ENCODE results near the gene C5orf63. TPM values are rescaled to one million over a fixed set of nuclear protein-coding genes. Genes with fewer than 3 reads are reported as not detected.

The C5orf63 gene
- total RNA-seq, 1 donor from 2014 or later = 5.1 TPM

DNA sequence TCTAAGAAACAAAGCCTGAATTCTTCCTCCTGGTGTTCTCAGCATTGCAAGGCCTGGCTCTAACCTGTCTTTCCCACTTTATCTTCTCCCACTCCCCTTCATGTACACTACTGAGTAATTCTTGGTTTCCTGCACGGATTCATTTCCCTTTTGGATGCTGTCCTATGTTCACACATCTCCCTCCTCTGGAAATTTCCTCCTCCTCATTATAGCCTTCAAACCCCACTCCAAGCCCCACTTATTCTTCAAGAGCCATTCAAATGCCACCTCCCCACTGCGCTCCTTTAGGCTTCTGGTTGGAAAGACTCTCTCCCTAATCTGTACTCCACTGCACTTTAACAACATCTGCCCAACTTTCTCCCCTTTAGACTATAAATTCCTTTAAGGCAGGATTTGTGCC, 28.2 kb upstream of the C5orf63 start:
- Mint-ChIP-seq H3K9me3 (peaks cover 9% of the 10 kb centered on the region), H3K4me3 (no peak overlapping the region), H3K4me1 (ENCODE audit: unreplicated experiment) (peaks cover 19% of the 10 kb centered on the region), H3K36me3 (peaks cover 4% of the 10 kb centered on the region), H3K27me3 (peaks cover 13% of the 10 kb centered on the region), H3K27ac (no peak overlapping the region)
- TF ChIP-seq, protein P1, sequence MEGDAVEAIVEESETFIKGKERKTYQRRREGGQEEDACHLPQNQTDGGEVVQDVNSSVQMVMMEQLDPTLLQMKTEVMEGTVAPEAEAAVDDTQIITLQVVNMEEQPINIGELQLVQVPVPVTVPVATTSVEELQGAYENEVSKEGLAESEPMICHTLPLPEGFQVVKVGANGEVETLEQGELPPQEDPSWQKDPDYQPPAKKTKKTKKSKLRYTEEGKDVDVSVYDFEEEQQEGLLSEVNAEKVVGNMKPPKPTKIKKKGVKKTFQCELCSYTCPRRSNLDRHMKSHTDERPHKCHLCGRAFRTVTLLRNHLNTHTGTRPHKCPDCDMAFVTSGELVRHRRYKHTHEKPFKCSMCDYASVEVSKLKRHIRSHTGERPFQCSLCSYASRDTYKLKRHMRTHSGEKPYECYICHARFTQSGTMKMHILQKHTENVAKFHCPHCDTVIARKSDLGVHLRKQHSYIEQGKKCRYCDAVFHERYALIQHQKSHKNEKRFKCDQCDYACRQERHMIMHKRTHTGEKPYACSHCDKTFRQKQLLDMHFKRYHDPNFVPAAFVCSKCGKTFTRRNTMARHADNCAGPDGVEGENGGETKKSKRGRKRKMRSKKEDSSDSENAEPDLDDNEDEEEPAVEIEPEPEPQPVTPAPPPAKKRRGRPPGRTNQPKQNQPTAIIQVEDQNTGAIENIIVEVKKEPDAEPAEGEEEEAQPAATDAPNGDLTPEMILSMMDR (conservative IDR thresholded peaks at IDR 0.05) = no peak
- no peak for DNase-seq (ENCODE audit: extremely low spot score, unreplicated experiment)

DNA sequence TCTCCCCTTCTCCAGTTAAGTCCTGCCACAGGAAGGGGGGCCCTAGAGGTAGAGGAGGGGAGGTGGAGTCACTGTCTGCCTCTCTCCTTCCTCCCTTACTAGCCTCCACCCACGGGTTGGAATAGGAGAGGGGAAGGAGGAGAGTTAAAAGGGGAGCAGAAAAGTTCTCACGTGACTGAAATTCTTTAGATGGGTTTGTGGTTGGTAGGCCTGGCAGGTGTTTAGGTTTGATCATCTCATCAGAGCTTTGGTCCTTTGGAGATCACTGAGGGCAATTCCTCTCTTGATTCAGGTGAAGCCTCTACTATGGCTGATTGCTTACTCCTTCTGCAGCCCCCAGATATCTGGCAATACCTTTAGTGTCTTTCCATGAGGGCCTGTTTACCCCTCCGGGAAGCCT, 24.9 kb upstream of the C5orf63 start:
- no peak for DNase-seq (ENCODE audit: extremely low spot score, unreplicated experiment)
- peaks cover 4% of the 10 kb centered on the region for H3K36me3 Mint-ChIP-seq
- H3K4me1 Mint-ChIP-seq (ENCODE audit: unreplicated experiment) = peaks cover 37% of the 10 kb centered on the region
- peaks cover 18% of the 10 kb centered on the region for H3K27me3 Mint-ChIP-seq
- no peak overlapping the region for H3K4me3 Mint-ChIP-seq
- TF ChIP-seq, protein P1 (conservative IDR thresholded peaks at IDR 0.05) = no peak
- peaks cover 9% of the 10 kb centered on the region for H3K9me3 Mint-ChIP-seq
- H3K27ac Mint-ChIP-seq = no peak overlapping the region

DNA sequence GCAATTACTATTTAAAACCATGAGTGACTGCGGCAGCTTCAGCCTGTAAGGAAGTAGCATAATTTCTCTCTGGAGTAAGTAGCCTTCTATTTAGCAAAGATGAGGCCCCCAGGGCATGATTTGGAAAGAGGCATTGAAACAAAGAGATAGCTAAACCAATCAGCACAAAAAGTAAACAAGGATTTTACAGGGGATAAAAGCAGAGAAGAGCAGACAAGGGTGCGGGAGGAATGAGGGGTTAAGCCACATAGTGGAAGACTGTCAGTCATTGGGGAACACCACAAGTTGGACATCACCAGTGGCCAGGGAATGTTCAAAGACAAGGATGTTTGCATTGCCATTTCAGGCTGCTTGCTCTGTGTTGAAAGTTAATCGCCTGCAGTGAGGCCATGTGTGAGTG, 24.0 kb upstream of the C5orf63 start:
- Mint-ChIP-seq H3K27ac (no peak overlapping the region), H3K4me1 (ENCODE audit: unreplicated experiment) (peaks cover 43% of the 10 kb centered on the region), H3K4me3 (no peak overlapping the region), H3K9me3 (peaks cover 7% of the 10 kb centered on the region), H3K27me3 (peaks cover 18% of the 10 kb centered on the region), H3K36me3 (peaks cover 4% of the 10 kb centered on the region)
- TF ChIP-seq, protein P1 (conservative IDR thresholded peaks at IDR 0.05) = no peak
- DNase-seq (ENCODE audit: extremely low spot score, unreplicated experiment) = no peak

DNA sequence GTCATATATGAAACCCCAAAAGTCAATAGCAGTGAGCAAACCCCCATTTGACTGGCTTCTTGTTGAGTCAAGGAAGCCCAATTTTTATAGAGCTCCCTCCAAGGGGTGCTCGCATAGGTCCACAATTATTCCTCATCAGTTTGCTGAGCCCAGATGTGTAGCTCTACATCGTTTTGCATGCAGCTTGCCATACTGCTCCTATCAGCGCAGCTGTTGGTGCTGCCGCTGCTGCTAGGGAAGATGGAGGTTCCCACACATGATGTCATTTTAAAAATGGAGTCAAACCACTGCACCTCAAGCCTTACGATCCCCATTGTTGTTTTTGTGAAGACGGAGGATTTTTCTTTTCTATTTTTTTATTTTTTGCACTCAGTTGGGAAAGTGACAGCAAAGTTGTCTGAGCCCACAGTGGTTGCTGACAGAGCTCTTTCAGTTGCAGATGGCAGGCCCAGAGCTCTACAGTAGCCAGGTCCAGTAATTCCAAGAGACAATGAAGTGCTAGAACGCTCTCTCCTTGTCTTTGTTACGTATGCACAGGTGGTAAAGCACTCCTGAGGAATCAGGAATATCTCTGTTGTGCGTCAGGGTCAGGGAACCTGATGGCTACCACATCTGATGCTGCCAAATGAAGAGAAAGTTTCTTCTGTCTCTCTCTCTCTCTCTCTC, 23.2 kb upstream of the C5orf63 start:
- no peak overlapping the region for H3K4me3 Mint-ChIP-seq
- peaks cover 5% of the 10 kb centered on the region for H3K9me3 Mint-ChIP-seq
- peaks cover 18% of the 10 kb centered on the region for H3K27me3 Mint-ChIP-seq
- no peak overlapping the region for H3K27ac Mint-ChIP-seq
- peaks cover 39% of the 10 kb centered on the region for H3K4me1 Mint-ChIP-seq (ENCODE audit: unreplicated experiment)
- H3K36me3 Mint-ChIP-seq = peaks cover 4% of the 10 kb centered on the region
- TF ChIP-seq, protein P1 (conservative IDR thresholded peaks at IDR 0.05) = no peak
- DNase-seq (ENCODE audit: extremely low spot score, unreplicated experiment) = no peak

DNA sequence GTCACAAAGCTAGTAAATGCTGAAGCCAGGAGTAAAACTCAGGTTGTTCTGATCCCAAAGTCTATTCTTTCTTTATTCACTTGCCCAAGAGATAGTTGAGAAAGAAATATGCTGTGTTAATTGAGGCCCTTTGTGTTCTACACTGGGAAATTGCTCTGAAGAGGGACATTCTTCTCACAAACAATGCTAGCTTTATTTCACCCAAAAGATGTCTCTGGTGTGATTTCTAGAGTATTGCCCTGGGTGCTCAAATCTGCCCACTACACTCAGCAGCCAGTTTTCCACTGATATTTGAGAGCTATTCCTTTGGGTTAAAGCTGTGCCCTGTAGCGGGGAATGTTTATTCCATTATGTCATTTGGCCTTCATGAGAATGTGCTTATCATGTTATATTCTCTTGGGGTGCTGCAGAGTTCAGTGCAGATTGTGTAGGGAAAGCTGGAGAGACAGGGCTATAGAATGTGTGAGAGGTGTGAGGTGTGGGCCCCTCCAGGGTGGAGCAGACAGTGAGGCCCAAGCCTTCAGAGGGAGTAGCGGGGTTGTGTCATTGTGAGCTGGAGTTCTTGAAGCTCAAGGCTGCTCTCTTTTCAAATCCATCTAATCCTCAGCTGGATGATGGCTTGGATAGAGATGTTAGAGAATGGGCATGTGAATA, 21.0 kb upstream of the C5orf63 start:
- H3K27ac Mint-ChIP-seq = no peak overlapping the region
- H3K9me3 Mint-ChIP-seq = no peaks in the 10 kb centered on the region
- no peak overlapping the region for H3K4me3 Mint-ChIP-seq
- H3K27me3 Mint-ChIP-seq = peaks cover 19% of the 10 kb centered on the region
- H3K36me3 Mint-ChIP-seq = no peaks in the 10 kb centered on the region
- peaks cover 33% of the 10 kb centered on the region for H3K4me1 Mint-ChIP-seq (ENCODE audit: unreplicated experiment)
- TF ChIP-seq, protein P1 (conservative IDR thresholded peaks at IDR 0.05) = no peak
- DNase-seq (ENCODE audit: extremely low spot score, unreplicated experiment) = no peak

Measured in type B pancreatic cell (in vitro differentiated cells).